Hippocampal formation (tissue), 2 donors: ENCODE data around the gene GSTA3.
"Not testable (repeated sequence)": the region's sequence is repeated elsewhere in the genome, so short reads cannot be mapped to it uniquely, and the experiment has no call there.

Experiments
- DNase-seq, 2 donors: peaks; one replicate each; lab custom pipeline; 2025; lab: John Stamatoyannopoulos, UW

The GSTA3 gene

GRCh38 chr6:52861151-52861550, 48.3 kb downstream of the GSTA3 start:
- not testable (repeated sequence) for DNase-seq

- DNase-seq: no peak
Measured at GRCh38 chr6:52858416-52858815, 51.1 kb downstream of the GSTA3 start.

GRCh38 chr6:52856137-52856536, 53.4 kb downstream of the GSTA3 start:
- DNase-seq: not testable (repeated sequence)

GRCh38 chr6:52849137-52849536, 60.4 kb downstream of the GSTA3 start:
- no peak for DNase-seq
